H54 (cell line): ENCODE data around the gene TFIP11.

ENCODE experiments used
- DNase-seq: peaks from one replicate; pipeline ENCODE4 v3.0.0; 2011; ENCODE audit warnings: low spot score, mixed read lengths; ENCODE audit not compliant: insufficient read length
- FAIRE-seq: peaks from 3 replicates; lab custom pipeline; 2011; peaks lifted over from hg19 to GRCh38; lab: Jason Lieb, UNC
- POLR2A ChIP-seq: IDR thresholded peaks from 2 replicates; pipeline ENCODE4 v1.6.1; 2011; ENCODE audit warnings: low read depth, mild to moderate bottlenecking, low read length

The TFIP11 gene

GRCh38 chr22:26448334-26448733 is 63.9 kb downstream of the TFIP11 start:
- FAIRE-seq (no peak), DNase-seq (no peak)
- TF ChIP-seq POLR2A: no peak

GRCh38 chr22:26447584-26448329 is 64.5 kb downstream of the TFIP11 start:
- DNase-seq: no peak
- no peak for FAIRE-seq
- TF ChIP-seq POLR2A: no peak

- DNase-seq (no peak), FAIRE-seq (no peak)
- no peak for TF ChIP-seq POLR2A
These were observed 65.3 kb downstream of the TFIP11 start for GRCh38 chr22:26446808-26447515.

GRCh38 chr22:26445577-26446275 is 66.5 kb downstream of the TFIP11 start:
- TF ChIP-seq POLR2A: no peak
- FAIRE-seq: no peak
- no peak for DNase-seq

- no peak for DNase-seq
- no peak for FAIRE-seq
- TF ChIP-seq POLR2A: no peak
These were observed 67.5 kb downstream of the TFIP11 start for GRCh38 chr22:26444777-26445176.

GRCh38 chr22:26443901-26444690 is 68.2 kb downstream of the TFIP11 start:
- no peak for FAIRE-seq
- DNase-seq: no peak
- no peak for TF ChIP-seq POLR2A

- TF ChIP-seq POLR2A: no peak
- DNase-seq (no peak), FAIRE-seq (no peak)
These were observed 70.1 kb downstream of the TFIP11 start for GRCh38 chr22:26442086-26442756.
